ENCODE measurements around the gene PCBP3.

The PCBP3 gene

DNA sequence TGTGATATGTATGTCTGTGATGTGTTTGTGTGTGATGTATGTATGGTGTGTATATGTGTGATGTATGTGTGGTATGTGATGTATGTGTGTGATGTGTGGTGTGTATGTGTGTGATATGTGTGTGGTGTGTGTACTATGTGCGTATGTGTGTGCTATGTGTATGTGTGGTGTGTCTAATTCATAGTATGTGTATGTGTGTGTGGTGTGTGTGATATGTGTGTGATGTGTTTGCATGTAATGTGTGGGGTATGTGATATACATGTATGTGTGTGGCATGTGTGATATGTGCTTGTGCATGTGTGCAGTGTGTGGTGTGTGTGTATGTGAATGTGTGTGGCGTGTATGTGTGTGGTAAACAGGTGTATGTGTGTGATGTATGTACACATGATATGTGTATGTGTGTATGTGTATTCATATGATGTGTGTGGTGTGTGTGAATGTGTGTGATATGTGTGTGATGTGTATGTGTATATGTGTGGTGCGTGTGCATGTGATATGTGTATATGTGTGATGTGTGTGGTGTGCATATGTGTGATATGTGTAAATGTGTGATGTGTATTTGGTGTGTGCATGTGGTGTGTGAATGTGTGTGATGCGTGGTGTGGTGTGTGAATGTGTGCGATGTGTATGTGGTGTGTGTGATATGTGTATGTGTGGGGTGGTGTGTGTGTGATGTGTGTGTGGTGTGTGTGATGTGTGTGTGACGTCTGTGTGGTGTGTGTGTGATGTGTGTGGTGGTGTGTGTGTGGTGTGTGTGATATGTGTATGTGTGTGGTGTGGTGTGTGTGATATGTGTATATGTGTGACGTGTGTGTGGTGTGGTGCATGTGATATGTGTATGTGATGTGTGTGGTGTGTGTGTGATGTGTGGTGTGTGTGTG lies 8.0 kb upstream of the PCBP3 start:
- H3K36me3 Mint-ChIP-seq: no peaks in the 10 kb centered on the region
- H3K27me3 Mint-ChIP-seq: no peaks in the 10 kb centered on the region
- ATAC-seq (ENCODE audit: low read depth) (no peak), DNase-seq (ENCODE audit: low spot score in 2 of 2) (no peak)
- H3K4me1 Mint-ChIP-seq: peaks cover 11% of the 10 kb centered on the region
- H3K4me3 Mint-ChIP-seq: no peak overlapping the region
- H3K27ac Mint-ChIP-seq: no peak overlapping the region
- no peaks in the 10 kb centered on the region for H3K9me3 Mint-ChIP-seq

DNA sequence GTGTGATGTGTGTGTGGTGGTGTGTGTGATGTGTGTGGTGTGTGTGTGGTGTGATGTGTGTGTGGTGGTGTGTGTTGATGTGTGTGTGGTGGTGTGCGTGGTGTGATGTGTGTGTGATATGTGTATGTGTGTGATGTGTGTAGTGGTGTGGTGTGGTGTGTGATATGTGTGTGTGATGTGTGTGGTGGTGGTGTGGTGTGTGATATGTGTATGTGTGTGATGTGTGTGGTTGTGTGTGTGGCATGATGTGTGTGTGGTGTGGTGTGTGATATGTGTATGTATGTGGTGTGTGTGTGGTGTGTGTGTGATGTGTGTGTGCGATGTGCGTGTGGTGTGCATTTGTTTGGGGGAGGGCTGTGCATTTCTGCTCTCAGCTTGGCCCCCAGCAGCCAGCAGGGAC lies 7.1 kb upstream of the PCBP3 start:
- Mint-ChIP-seq H3K4me3 (no peak overlapping the region), H3K27ac (no peak overlapping the region), H3K4me1 (peaks cover 15% of the 10 kb centered on the region), H3K36me3 (no peaks in the 10 kb centered on the region), H3K27me3 (no peaks in the 10 kb centered on the region), H3K9me3 (no peaks in the 10 kb centered on the region)
- no peak for ATAC-seq (ENCODE audit: low read depth)
- DNase-seq (ENCODE audit: low spot score in 2 of 2): no peak

DNA sequence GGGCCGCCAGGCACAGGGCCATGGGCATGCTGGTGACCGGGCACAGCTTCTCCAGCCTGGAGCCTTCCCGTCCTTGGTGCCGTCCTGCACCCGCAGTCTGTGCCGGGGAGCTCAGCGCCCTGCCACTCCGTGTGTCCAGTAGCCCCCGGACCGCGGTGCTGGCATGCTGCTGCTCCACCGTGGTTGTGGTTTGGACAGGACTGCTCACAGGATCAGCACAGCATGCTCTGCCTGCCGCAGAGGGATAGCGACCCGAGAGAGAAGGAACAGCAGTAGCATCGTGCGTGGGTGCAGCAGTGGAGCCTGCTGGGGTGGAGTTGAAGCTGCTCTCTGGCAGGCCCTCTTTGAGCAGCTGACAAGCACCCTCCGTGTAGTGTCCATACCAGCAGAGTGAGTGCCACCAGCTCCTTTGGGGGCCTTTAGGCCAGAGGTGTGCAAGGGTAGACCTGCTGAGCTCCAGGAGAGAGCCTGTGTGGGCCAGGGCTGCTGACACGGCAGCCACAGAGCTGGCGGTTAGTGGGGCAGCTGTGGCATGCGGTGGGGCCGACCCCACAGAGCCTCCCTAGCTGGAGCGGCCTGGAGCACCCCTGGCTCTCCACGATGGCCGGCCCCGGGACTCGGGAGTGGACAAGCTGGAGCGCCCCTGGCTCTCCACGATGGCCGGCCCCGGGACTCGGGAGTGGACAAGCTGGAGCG lies 6.4 kb upstream of the PCBP3 start:
- no peak for ATAC-seq (ENCODE audit: low read depth)
- no peaks in the 10 kb centered on the region for H3K27me3 Mint-ChIP-seq
- no peak overlapping the region for H3K27ac Mint-ChIP-seq

DNA sequence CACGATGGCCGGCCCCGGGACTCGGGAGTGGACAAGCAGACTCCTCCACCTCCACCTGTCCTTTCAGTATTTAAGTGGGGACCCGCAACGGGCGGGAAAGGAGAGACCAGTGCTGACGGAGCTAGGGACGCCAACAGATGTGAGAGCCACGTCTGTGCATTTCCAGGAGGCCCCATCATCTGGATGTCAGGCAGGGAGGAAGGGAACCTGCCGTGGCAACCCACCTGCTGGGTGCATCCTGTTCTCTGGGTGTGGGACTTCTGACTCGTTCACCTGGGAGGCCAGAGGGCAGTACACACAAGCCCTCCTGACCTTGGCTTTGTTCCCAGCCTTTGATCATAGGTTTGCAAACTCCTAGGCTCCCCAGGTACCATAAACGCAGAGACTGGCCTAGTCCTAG lies 5.6 kb upstream of the PCBP3 start:
- Mint-ChIP-seq H3K4me1 (peaks cover 12% of the 10 kb centered on the region), H3K36me3 (no peaks in the 10 kb centered on the region), H3K27ac (no peak overlapping the region), H3K4me3 (no peak overlapping the region), H3K9me3 (no peaks in the 10 kb centered on the region), H3K27me3 (no peaks in the 10 kb centered on the region)
- DNase-seq (ENCODE audit: low spot score in 2 of 2): peak in 1 of 2 donors; percentile 9
- ATAC-seq (ENCODE audit: low read depth): no peak

More for the DNA sequence above, 6.4 kb upstream of the PCBP3 start:
- peak in 1 of 2 donors; percentile 17 for DNase-seq (ENCODE audit: low spot score in 2 of 2)
- peaks cover 13% of the 10 kb centered on the region for H3K4me1 Mint-ChIP-seq
- H3K4me3 Mint-ChIP-seq: no peak overlapping the region
- H3K9me3 Mint-ChIP-seq: no peaks in the 10 kb centered on the region
- H3K36me3 Mint-ChIP-seq: no peaks in the 10 kb centered on the region

DNA sequence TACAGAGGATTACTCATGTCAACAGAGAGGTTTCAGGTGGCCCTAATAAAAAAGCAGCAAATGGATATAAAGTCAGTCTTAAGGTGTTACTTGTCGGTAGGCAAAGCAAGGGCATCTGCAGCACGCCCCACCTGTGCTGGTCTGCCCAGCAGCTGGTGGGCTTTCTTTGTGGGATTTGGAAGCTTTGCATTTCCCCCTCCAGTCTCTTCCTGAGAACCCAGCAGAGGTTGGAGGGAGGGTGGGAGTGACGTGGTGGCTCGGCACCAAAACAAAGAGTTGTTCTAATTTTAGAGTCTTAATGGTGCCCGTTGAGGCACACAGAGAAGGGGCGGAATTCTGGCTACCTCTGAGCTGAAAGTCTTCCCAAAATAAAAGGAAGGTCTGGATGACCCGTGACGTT lies 4.8 kb upstream of the PCBP3 start:
- Mint-ChIP-seq H3K27ac (peak overlapping the region; percentile 18), H3K27me3 (no peaks in the 10 kb centered on the region), H3K36me3 (no peaks in the 10 kb centered on the region), H3K9me3 (no peaks in the 10 kb centered on the region), H3K4me1 (peaks cover 12% of the 10 kb centered on the region), H3K4me3 (no peak overlapping the region)
- no peak for ATAC-seq (ENCODE audit: low read depth)
- no peak for DNase-seq (ENCODE audit: low spot score in 2 of 2)

DNA sequence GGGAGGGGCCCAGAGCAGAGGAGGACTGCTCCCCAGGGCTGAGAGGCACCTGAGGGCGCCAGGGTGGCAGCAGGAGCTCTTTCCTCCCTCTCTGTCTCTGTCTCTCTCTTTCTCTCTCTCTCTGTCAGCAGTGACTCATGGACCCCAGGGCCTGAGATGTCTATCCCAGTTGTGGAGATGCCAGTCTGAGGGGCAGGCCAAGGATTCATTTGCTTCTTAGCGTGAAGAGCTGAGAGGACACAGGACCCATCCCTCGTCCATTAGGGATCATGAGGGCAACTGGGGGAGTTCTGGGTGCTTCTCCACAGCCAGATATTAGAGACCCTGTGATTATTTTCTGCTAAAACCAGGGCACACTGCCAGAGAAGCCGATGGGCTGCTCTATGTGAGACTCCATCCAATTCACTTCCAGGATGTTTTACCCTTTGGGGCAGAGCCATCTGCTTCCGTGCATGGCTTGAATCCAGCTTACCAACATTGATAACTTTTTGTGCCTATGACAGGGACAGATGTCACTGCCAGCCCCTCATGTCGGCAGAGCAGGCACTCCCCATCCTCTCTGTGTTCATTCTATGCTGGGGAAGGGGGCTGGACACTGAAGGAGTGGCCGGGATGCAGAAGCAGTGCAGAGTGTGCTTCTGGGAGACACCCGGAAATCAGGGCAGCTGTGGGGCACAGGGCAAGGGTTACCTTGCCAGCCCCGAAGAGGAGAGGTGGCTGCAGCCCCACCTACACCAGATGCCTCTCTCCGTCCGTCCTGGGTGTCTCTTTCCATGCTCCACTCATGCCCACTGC lies 4.1 kb upstream of the PCBP3 start:
- DNase-seq (ENCODE audit: low spot score in 2 of 2) (no peak), ATAC-seq (ENCODE audit: low read depth) (no peak)
- Mint-ChIP-seq H3K9me3 (no peaks in the 10 kb centered on the region), H3K4me3 (no peak overlapping the region), H3K36me3 (no peaks in the 10 kb centered on the region), H3K27me3 (no peaks in the 10 kb centered on the region), H3K27ac (peak overlapping the region; percentile 58), H3K4me1 (peaks cover 12% of the 10 kb centered on the region)

DNA sequence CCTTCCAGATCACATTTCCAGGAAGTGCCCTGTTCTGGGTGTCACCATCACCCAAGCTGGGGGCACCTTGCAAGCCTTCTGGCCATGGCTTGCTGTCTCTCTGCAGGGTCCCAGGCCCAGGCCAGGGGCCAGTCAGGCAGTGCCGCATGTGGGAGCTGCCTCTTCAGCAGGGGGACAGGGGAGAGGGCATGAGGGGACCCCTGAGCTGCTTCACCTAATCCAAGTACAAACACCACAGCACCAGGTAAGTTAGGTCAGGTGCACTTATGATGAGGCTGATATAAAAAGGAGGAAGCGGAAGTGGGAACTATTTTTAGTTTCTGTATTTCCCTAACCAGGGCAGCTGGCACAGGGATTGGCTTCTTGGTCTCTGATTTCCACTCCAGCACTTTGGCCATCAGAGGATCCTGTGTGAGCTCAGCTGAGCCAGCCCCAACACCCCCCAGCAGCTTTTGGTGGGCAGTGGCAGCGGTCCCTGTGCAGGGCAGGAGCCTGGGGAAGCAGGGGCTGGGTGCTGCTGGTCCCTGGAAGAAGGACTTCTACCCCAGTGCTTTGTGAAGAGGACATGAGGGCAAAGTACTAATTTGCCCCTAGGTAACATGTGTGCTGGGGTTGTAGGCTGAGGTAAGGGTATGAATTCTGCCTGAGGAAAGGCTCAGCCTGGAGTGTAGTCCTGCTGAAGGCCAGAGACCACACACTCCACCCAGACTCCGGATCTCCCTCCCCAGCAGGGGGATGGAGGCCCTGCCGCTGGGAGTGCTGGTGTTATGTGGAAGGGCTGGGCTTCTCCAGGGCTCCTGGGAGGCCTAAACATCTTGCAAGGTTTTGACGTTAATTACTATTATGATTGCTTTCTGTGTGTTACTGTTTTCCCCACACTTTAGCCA lies 3.3 kb upstream of the PCBP3 start:
- Mint-ChIP-seq H3K27ac (peak overlapping the region; percentile 58), H3K4me1 (peaks cover 12% of the 10 kb centered on the region), H3K9me3 (no peaks in the 10 kb centered on the region), H3K4me3 (peak overlapping the region; percentile 33), H3K27me3 (no peaks in the 10 kb centered on the region), H3K36me3 (no peaks in the 10 kb centered on the region)
- peak; percentile 13 for ATAC-seq (ENCODE audit: low read depth)
- DNase-seq (ENCODE audit: low spot score in 2 of 2): no peak

DNA sequence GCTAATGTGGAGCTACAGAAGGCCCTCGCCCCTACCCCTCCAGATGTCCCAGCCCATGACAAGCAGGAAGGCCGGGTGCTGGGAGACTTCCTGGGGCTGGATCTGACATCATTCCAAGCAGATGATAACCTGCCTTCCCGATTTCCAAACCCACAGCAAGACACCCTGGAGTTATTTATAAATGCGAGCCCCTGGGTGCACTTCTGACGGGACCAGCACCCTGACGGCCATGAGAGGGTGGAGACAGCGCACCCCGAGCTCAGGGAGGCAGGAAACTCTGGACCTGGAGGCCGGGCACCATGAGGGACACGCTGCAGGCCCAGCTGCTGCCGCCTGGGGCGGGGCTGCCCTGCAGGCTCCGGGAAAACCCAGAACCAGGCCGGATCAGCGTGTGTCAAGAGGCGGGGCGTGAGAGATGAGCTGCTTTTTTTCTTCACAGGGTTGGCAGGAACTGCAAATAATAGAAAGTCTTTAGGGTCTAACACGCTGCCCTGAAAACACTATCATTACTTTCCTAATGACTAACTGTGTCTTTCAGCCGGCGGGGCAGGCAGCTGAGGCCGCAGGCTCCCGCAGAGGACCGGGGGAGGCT lies 2.5 kb upstream of the PCBP3 start:
- Mint-ChIP-seq H3K27ac (peak overlapping the region; percentile 58), H3K4me3 (peak overlapping the region; percentile 33), H3K4me1 (peaks cover 15% of the 10 kb centered on the region), H3K9me3 (no peaks in the 10 kb centered on the region), H3K36me3 (no peaks in the 10 kb centered on the region), H3K27me3 (peaks cover 3% of the 10 kb centered on the region)
- ATAC-seq (ENCODE audit: low read depth) (peak; percentile 21), DNase-seq (ENCODE audit: low spot score in 2 of 2) (no peak)

DNA sequence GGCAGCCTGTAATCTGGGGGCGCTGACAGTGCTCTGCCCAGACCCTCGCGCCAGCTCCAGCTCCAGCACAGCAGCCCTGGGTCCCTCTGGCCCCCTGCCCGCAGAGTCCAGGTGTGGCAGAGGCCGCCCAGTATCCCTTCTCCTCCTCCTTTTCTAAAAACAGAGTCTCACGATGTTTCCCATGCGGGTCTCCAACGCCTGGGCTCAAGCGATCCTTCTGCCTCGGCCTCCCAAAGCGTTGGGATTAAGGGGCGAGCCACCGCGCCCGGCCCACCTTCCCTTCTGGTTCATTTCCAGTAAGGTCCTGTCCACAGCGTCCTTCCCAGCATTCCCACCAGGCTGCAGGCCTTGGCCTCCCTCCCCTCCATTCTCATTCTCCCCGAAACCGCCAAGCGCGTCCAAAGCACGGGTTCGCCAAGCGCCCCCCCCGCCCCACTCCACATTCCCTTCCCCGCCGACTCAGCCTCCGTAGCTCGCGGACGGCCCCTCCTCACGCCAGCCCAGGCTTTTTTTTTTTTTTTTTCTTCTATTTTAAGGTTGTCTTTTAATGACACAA lies 2.0 kb upstream of the PCBP3 start:
- Mint-ChIP-seq H3K4me3 (peak overlapping the region; percentile 62), H3K27me3 (peaks cover 3% of the 10 kb centered on the region), H3K4me1 (peaks cover 15% of the 10 kb centered on the region), H3K36me3 (no peaks in the 10 kb centered on the region), H3K9me3 (no peaks in the 10 kb centered on the region), H3K27ac (peak overlapping the region; percentile 58)
- no peak for DNase-seq (ENCODE audit: low spot score in 2 of 2)
- no peak for ATAC-seq (ENCODE audit: low read depth)

DNA sequence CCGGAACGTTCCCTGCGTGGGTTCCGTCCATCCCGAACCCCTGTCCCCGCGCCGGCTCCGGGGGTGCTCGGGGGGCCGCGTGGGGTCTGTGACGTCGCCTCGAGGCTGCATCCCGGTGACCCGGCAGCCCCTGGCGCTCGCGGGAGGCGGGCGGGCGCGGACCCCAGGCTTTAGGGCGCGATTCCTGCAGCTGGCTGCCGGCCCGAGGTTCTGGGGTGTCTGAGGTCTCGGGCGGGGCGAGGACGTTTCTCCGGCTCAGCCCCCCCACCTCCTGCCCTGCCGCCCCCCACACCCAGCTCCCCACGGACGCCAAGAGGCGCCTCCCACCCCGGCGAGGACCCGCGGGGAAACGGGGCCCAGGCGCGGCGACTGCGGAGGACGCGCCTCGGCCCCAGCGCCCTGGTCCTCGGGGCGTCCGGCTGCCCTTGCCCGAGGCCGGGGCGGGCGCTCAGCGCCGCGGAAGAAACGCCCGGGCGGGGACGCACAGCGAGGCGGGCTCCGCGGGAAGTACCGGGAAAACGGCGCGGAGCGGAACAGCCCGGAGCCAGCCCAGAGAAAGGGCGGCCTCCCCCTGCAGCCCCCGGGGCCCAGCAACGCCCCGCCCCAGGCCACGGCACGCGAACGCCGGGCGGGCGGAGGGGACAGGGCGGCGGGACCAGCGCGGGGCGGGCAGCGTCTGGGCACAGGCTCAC lies 1.3 kb upstream of the PCBP3 start:
- no peak overlapping the region for H3K27ac Mint-ChIP-seq
- H3K4me3 Mint-ChIP-seq: no peak overlapping the region
- H3K9me3 Mint-ChIP-seq: peaks cover under 1% of the 10 kb centered on the region
- H3K4me1 Mint-ChIP-seq: peaks cover 16% of the 10 kb centered on the region
- DNase-seq (ENCODE audit: low spot score in 2 of 2): no peak
- no peak for ATAC-seq (ENCODE audit: low read depth)
- H3K27me3 Mint-ChIP-seq: peaks cover 4% of the 10 kb centered on the region
- peaks cover 1% of the 10 kb centered on the region for H3K36me3 Mint-ChIP-seq

DNA sequence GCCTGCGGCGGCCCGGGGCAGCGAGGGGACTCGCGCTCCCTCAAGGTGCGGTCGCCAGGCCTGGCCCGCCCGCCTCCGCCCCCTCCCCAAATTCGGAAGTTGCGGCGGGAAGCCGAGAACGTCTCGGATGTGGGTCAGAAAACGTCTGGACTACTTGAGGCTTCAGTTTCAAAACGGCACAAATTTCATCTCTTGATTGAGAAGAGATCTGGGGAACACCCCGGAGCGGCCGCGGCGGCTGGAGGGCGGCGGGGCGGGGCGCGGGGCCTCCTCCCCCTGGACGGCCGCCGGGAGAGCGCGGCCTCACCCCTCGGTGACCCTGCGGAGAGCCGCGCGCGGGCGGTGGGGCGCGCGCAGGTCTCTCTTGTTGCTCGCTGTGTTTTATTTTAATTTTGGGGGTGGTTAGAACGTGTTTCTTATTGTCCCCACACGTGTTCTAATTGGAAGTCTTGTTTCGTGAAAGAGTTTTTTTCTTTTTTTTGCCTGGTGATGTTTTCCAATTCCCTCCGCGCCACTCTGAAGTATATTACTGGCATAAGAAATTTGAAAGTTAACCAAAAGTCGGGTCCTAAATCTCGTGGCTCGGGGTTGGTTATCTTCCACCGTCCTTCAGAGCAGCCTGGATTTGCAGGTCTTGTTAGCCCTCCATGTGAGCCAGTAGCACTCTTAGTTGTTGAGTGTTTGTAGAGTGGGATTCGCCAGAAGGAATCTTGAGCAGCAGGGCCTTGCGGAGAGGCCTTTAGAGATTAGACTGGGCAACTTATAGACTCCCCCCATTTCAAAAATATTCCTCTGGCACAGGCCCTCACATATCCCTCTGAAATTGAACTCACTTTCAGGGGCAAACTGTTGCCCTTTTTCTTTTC lies 749 bp downstream of the PCBP3 start:
- ATAC-seq (ENCODE audit: low read depth) (no peak), DNase-seq (ENCODE audit: low spot score in 2 of 2) (peak in 1 of 2 donors; percentile 32)
- peaks cover 6% of the 10 kb centered on the region for H3K9me3 Mint-ChIP-seq
- no peak overlapping the region for H3K27ac Mint-ChIP-seq
- H3K36me3 Mint-ChIP-seq: peaks cover 4% of the 10 kb centered on the region
- peaks cover 13% of the 10 kb centered on the region for H3K27me3 Mint-ChIP-seq
- H3K4me1 Mint-ChIP-seq: peaks cover 19% of the 10 kb centered on the region
- H3K4me3 Mint-ChIP-seq: peak overlapping the region; percentile 71

DNA sequence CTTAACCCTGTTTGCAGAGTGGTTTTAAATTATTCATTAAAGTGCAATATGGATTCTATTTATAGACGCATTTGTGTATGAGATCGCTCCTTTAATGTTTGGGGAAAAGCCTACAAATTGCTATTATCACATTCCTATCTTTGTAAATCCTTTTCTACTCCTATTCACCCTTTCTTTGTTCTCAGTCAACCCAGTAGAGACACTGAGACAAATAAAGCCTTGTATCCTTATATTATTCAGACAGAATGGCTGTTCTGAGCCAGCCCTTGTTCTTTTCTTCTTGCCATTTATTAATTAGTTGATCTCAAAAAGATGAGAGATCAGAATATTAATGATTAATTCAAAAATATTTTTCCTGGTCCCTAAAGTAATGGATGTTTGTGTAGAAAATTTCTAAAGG lies 8.4 kb downstream of the PCBP3 start:
- H3K27me3 Mint-ChIP-seq: peaks cover 17% of the 10 kb centered on the region
- no peak overlapping the region for H3K4me3 Mint-ChIP-seq
- peaks cover 7% of the 10 kb centered on the region for H3K36me3 Mint-ChIP-seq
- no peak for DNase-seq (ENCODE audit: low spot score in 2 of 2)
- H3K27ac Mint-ChIP-seq: no peak overlapping the region
- peaks cover 3% of the 10 kb centered on the region for H3K4me1 Mint-ChIP-seq
- H3K9me3 Mint-ChIP-seq: peaks cover 6% of the 10 kb centered on the region
- no peak for ATAC-seq (ENCODE audit: low read depth)

All from memory B cell (primary cell).